Stimulated activated CD4-positive, alpha-beta T cell treated with anti-CD3 and anti-CD28 coated beads, Interleukin-12 subunit alpha, Interleukin-12 subunit beta, amount 100 ng/mL, for 48 hours (primary cell): ENCODE measurements around the gene DOP1A.

ENCODE experiments used
- DNase-seq, 3 donors: peaks; one replicate each; pipeline ENCODE4 v3.0.0-alpha.2; 2020; ENCODE audit warnings: low read depth in 2 of 3, low spot score in 1 of 3

The DOP1A gene

GRCh38 chr6:83067448-83068439 is at the start of gene DOP1A:
DOP1A (plus strand) TSS chr6:83067671; CDS start chr6:83096978, 29,307 bp downstream.
- peak; percentile 93 to 96 (median 95) for DNase-seq

GRCh38 chr6:83019741-83020140 is 47.7 kb upstream of the DOP1A start:
- no peak for DNase-seq

- DNase-seq, result no peak
These were observed 35.8 kb upstream of the DOP1A start for GRCh38 chr6:83031689-83032088.

- no peak for DNase-seq
These were observed 29.2 kb upstream of the DOP1A start for GRCh38 chr6:83038246-83038645.

- no peak for DNase-seq
These were observed 24.9 kb upstream of the DOP1A start for GRCh38 chr6:83042467-83043053.

- no peak for DNase-seq
These were observed 23.2 kb upstream of the DOP1A start for GRCh38 chr6:83044091-83044768.

- DNase-seq, result no peak
These were observed 20.3 kb upstream of the DOP1A start for GRCh38 chr6:83047065-83047754.

- no peak for DNase-seq
These were observed 15.9 kb upstream of the DOP1A start for GRCh38 chr6:83051377-83052172.

- DNase-seq, result no peak
These were observed 13.8 kb upstream of the DOP1A start for GRCh38 chr6:83053678-83054077.

- peak in 2 of 3 donors; percentile 8 to 41 for DNase-seq
These were observed 12.0 kb upstream of the DOP1A start for GRCh38 chr6:83055366-83055964.

- DNase-seq, result no peak
These were observed 9.7 kb upstream of the DOP1A start for GRCh38 chr6:83057705-83058321.

- DNase-seq, result no peak
These were observed 6.3 kb upstream of the DOP1A start for GRCh38 chr6:83061190-83061589.

- DNase-seq, result no peak
These were observed 5.2 kb upstream of the DOP1A start for GRCh38 chr6:83062225-83062624.

GRCh38 chr6:83065511-83066192 is 1.8 kb upstream of the DOP1A start, which contains the start of gene UBE3D:
UBE3D (minus strand) TSS chr6:83065841; CDS start chr6:83065718, 123 bp downstream.
- DNase-seq, result peak; percentile 83 to 92 (median 88)

GRCh38 chr6:83068616-83069015 is 1.1 kb downstream of the DOP1A start:
- DNase-seq, result no peak

GRCh38 chr6:83069633-83070032 is 2.2 kb downstream of the DOP1A start:
- no peak for DNase-seq

- no peak for DNase-seq
These were observed 3.6 kb downstream of the DOP1A start for GRCh38 chr6:83071023-83071422.

GRCh38 chr6:83071707-83072106 is 4.2 kb downstream of the DOP1A start:
- no peak for DNase-seq

GRCh38 chr6:83072726-83073125 is 5.3 kb downstream of the DOP1A start:
- DNase-seq, result no peak
